Neural progenitor cell (in vitro differentiated cells): ENCODE results near the gene CCDC171.

Experiments
- EZH2 ChIP-seq: fragments of 200-600 bp; sonication (generic); IDR thresholded peaks from 2 replicates; pipeline ENCODE4 v1.6.1; 2017; ENCODE audit warnings: antibody characterized with exemption, mild to moderate bottlenecking, moderate library complexity
- TF ChIP-seq, protein P1 (sequence below): fragments of 200-600 bp; sonication (generic); IDR thresholded peaks from 2 replicates; pipeline ENCODE4 v1.5.1; 2017; ENCODE audit warnings: antibody characterized with exemption, mild to moderate bottlenecking

GRCh38 chr9:15711931-15712330 is 159.1 kb downstream of the CCDC171 start:
- TF ChIP-seq, protein P1, sequence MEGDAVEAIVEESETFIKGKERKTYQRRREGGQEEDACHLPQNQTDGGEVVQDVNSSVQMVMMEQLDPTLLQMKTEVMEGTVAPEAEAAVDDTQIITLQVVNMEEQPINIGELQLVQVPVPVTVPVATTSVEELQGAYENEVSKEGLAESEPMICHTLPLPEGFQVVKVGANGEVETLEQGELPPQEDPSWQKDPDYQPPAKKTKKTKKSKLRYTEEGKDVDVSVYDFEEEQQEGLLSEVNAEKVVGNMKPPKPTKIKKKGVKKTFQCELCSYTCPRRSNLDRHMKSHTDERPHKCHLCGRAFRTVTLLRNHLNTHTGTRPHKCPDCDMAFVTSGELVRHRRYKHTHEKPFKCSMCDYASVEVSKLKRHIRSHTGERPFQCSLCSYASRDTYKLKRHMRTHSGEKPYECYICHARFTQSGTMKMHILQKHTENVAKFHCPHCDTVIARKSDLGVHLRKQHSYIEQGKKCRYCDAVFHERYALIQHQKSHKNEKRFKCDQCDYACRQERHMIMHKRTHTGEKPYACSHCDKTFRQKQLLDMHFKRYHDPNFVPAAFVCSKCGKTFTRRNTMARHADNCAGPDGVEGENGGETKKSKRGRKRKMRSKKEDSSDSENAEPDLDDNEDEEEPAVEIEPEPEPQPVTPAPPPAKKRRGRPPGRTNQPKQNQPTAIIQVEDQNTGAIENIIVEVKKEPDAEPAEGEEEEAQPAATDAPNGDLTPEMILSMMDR: no peak
- no peak for TF ChIP-seq EZH2
